Head of caudate nucleus (tissue), 42 donors: Measurements from ENCODE around the gene AMN.

Experiments used
- DNase-seq, 42 donors: peaks; one replicate each; pipeline versions ENCODE4 v3.0.0 to v3.0.0-alpha.2; 2020 to 2021; ENCODE audit warnings: mixed read lengths in 7 of 42
- intact Hi-C: fragments of 100-400 bp; cut with DNase I; formaldehyde crosslinking; loops from one replicate; pipeline ENCODE4 v1.15.0; 2022

AMN gene

GRCh38 chr14:102951034-102951433 is 28.6 kb downstream of the AMN start:
- DNase-seq: peak; percentile 46 to 96 (median 86)
- intact Hi-C loops: no loop called here

- DNase-seq: no peak
- intact Hi-C loops: no loop called here
Measured at GRCh38 chr14:102951799-102952198, 29.3 kb downstream of the AMN start.

GRCh38 chr14:102952276-102952675 is 29.8 kb downstream of the AMN start:
- intact Hi-C loops: no loop called here
- no peak for DNase-seq

GRCh38 chr14:102953100-102953499 is 30.6 kb downstream of the AMN start:
- intact Hi-C loops: no loop called here

GRCh38 chr14:102954081-102954789 is 31.8 kb downstream of the AMN start:
- no peak for DNase-seq
- intact Hi-C loops: no loop called here

More at GRCh38 chr14:102953100-102953499, 30.6 kb downstream of the AMN start:
- DNase-seq: no peak

- DNase-seq: no peak
- intact Hi-C loops: no loop called here
Measured at GRCh38 chr14:102955636-102956408, 33.4 kb downstream of the AMN start.

- intact Hi-C loops: no loop called here
- no peak for DNase-seq
Measured at GRCh38 chr14:102957222-102957621, 34.8 kb downstream of the AMN start.

GRCh38 chr14:102958461-102958860 is 36.0 kb downstream of the AMN start:
- DNase-seq: no peak
- intact Hi-C loops: no loop called here

- peak in 2 of 42 donors; percentile 40 to 61 for DNase-seq
- intact Hi-C loops: no loop called here
Measured at GRCh38 chr14:102962111-102962627, 39.7 kb downstream of the AMN start.

GRCh38 chr14:102964152-102964730 is 41.8 kb downstream of the AMN start:
- intact Hi-C loops: no loop called here
- no peak for DNase-seq

- intact Hi-C loops: loop anchor here (5.0 kb wide), 1 partner anchor 92 kb away; the partner anchor contains the start of gene CDC42BPB
- DNase-seq: no peak
Measured at GRCh38 chr14:102965282-102965681, 42.8 kb downstream of the AMN start.

- intact Hi-C loops: loop anchor here (5.0 kb wide), 1 partner anchor 91 kb away; the partner anchor contains the start of gene CDC42BPB
- no peak for DNase-seq
Measured at GRCh38 chr14:102965971-102966655, 43.6 kb downstream of the AMN start.

GRCh38 chr14:102966681-102967505 is 44.4 kb downstream of the AMN start:
- intact Hi-C loops: loop anchor here (5.0 kb wide), 1 partner anchor 90 kb away; the partner anchor contains the start of gene CDC42BPB
- no peak for DNase-seq

- DNase-seq: peak in 1 of 42 donors; percentile 60
- intact Hi-C loops: loop anchor here (5.0 kb wide), 1 partner anchor 90 kb away; the partner anchor contains the start of gene CDC42BPB
Measured at GRCh38 chr14:102967506-102967795, 45.0 kb downstream of the AMN start.

- no peak for DNase-seq
- intact Hi-C loops: loop anchor here (5.0 kb wide), 1 partner anchor 89 kb away; the partner anchor contains the start of gene CDC42BPB
Measured at GRCh38 chr14:102968306-102968705, 45.8 kb downstream of the AMN start.

- peak in 1 of 42 donors; percentile 19 for DNase-seq
- intact Hi-C loops: loop anchor here (5.0 kb wide), 1 partner anchor 88 kb away; the partner anchor contains the start of gene CDC42BPB
Measured at GRCh38 chr14:102969060-102969791, 46.8 kb downstream of the AMN start.

GRCh38 chr14:102969901-102970300 is 47.4 kb downstream of the AMN start:
- intact Hi-C loops: loop anchor here (5.0 kb wide), 1 partner anchor 87 kb away; the partner anchor contains the start of gene CDC42BPB
- DNase-seq: no peak
